ENCODE results near the gene GINS2.

GINS2 gene

GRCh38 chr16:85685251-85685650, 3.5 kb downstream of the GINS2 start:
- no peak overlapping the region for H3K4me3 Mint-ChIP-seq
- H3K27ac Mint-ChIP-seq = no peak overlapping the region
- no peaks in the 10 kb centered on the region for H3K9me3 Mint-ChIP-seq
- DNase-seq (no peak), ATAC-seq (no peak)
- H3K27me3 Mint-ChIP-seq = peaks cover 4% of the 10 kb centered on the region
- H3K4me1 Mint-ChIP-seq = peaks cover 36% of the 10 kb centered on the region

DNA sequence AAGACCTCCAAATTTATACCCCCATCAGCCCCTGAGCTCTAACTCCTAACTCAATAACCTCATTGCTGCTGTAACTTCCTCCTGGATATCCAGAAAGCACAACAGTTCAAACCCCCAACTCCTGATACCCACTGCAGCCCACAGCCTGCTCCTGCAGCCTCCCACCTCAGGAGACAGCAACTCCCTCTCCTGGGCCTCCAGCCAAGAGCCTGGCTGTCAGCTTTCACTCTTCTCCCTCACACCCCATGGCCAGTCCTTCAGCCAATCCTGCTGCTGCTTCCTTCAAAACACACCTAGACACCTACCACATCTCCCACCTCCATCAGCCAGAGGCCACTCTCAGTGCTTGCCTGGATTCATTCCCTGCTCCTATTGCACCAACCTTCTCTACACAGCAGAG, 5.4 kb downstream of the GINS2 start:
- Mint-ChIP-seq H3K4me1 (peaks cover 29% of the 10 kb centered on the region), H3K4me3 (no peak overlapping the region), H3K9me3 (no peaks in the 10 kb centered on the region), H3K27ac (no peak overlapping the region), H3K27me3 (no peaks in the 10 kb centered on the region)
- DNase-seq (no peak), ATAC-seq (no peak)

DNA sequence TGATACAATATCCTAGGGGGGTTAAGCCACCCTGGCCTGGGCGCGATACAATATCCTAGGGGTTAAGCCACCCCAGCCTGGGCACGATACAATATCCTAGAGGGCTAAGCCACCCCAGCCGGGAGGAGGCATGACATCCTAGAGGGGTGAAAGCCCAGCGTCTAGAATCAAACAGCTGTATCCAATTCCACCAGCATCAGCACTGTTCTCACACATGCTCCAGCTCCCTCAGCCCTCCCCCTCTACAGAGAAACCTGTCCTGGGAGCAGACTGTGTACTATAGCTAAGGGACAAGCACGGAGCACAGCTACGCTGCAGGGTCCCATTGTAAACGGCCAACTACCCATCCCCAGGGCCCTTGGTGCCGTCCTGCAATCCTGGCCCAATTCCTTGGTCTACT, 6.2 kb downstream of the GINS2 start:
- Mint-ChIP-seq H3K4me1 (peaks cover 23% of the 10 kb centered on the region), H3K27me3 (no peaks in the 10 kb centered on the region), H3K9me3 (no peaks in the 10 kb centered on the region), H3K27ac (no peak overlapping the region), H3K4me3 (no peak overlapping the region)
- DNase-seq = no peak
- ATAC-seq = no peak

GRCh38 chr16:85681255-85681654, 7.5 kb downstream of the GINS2 start:
- H3K9me3 Mint-ChIP-seq = no peaks in the 10 kb centered on the region
- H3K27ac Mint-ChIP-seq = no peak overlapping the region
- no peaks in the 10 kb centered on the region for H3K27me3 Mint-ChIP-seq
- no peak overlapping the region for H3K4me3 Mint-ChIP-seq
- ATAC-seq (no peak), DNase-seq (no peak)
- H3K4me1 Mint-ChIP-seq = peaks cover 12% of the 10 kb centered on the region

- Mint-ChIP-seq H3K27ac (peak overlapping the region; percentile 30 to 61), H3K4me3 (no peak overlapping the region), H3K9me3 (no peaks in the 10 kb centered on the region), H3K4me1 (peaks cover 8% of the 10 kb centered on the region), H3K27me3 (no peaks in the 10 kb centered on the region)
- no peak for ATAC-seq
- DNase-seq = no peak
These were observed 8.3 kb downstream of the GINS2 start for GRCh38 chr16:85680352-85680944.

GRCh38 chr16:85679870-85680269, 8.9 kb downstream of the GINS2 start:
- H3K27me3 Mint-ChIP-seq = no peaks in the 10 kb centered on the region
- no peaks in the 10 kb centered on the region for H3K9me3 Mint-ChIP-seq
- no peak overlapping the region for H3K4me3 Mint-ChIP-seq
- peaks cover 14% of the 10 kb centered on the region for H3K4me1 Mint-ChIP-seq
- DNase-seq (no peak), ATAC-seq (no peak)
- H3K27ac Mint-ChIP-seq = no peak overlapping the region

DNA sequence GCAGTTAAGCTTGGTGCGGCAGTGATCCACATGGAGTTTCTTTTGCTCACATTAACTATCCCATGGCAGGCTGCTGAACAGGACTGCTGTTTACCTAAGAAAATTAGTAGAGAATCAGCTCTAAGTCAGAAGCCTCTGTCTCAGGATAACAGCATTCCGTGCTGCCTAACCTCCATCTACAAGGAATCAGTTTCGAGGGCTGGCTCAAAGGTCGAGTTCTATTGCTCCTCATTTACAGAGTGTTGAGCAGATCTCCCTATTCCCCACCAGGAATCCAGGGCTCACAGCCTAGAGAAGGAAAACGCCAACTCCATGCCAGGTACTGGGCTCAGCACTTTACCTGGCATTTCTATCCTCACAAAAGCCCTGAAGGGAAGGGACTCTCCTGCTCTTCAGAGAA, 9.9 kb downstream of the GINS2 start:
- H3K4me1 Mint-ChIP-seq = peaks cover 20% of the 10 kb centered on the region
- no peaks in the 10 kb centered on the region for H3K9me3 Mint-ChIP-seq
- peak overlapping the region in 1 of 2 donors; percentile 57 for H3K27ac Mint-ChIP-seq
- ATAC-seq = no peak
- no peaks in the 10 kb centered on the region for H3K27me3 Mint-ChIP-seq
- no peak for DNase-seq
- H3K4me3 Mint-ChIP-seq = no peak overlapping the region

DNA sequence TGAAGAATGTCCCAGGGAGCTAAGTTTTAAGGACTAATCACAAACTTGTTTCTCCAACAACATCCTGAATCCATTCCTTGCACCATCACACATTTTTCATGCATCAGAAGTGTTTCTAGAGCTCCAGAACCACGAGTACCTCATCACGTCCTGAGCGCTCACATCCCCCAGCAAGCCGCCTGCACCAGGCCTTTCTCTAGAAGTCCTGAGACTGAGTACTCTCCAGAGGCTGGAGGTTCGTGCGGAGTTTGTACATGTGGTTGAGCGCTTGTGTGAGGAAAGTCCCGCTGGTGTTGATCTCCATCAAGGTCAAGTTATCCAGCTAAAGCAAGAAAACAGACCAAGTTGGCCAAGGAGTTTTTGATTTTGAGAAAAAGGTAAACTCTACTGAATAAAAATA, 10.7 kb downstream of the GINS2 start:
- H3K9me3 Mint-ChIP-seq = no peaks in the 10 kb centered on the region
- no peak for DNase-seq
- H3K27ac Mint-ChIP-seq = no peak overlapping the region
- peaks cover 20% of the 10 kb centered on the region for H3K4me1 Mint-ChIP-seq
- no peak for ATAC-seq
- no peaks in the 10 kb centered on the region for H3K27me3 Mint-ChIP-seq
- H3K4me3 Mint-ChIP-seq = no peak overlapping the region

GRCh38 chr16:85677383-85677967, 11.3 kb downstream of the GINS2 start:
- H3K27ac Mint-ChIP-seq = peak overlapping the region in 1 of 2 donors; percentile 46
- no peak for ATAC-seq
- H3K27me3 Mint-ChIP-seq = no peaks in the 10 kb centered on the region

GRCh38 chr16:85676466-85676865, 12.3 kb downstream of the GINS2 start:
- Mint-ChIP-seq H3K9me3 (no peaks in the 10 kb centered on the region), H3K27me3 (no peaks in the 10 kb centered on the region), H3K27ac (no peak overlapping the region), H3K4me3 (no peak overlapping the region), H3K4me1 (peaks cover 20% of the 10 kb centered on the region)
- no peak for ATAC-seq
- no peak for DNase-seq

More at GRCh38 chr16:85677383-85677967, 11.3 kb downstream of the GINS2 start:
- DNase-seq = no peak
- Mint-ChIP-seq H3K4me1 (peaks cover 20% of the 10 kb centered on the region), H3K9me3 (no peaks in the 10 kb centered on the region), H3K4me3 (no peak overlapping the region)

DNA sequence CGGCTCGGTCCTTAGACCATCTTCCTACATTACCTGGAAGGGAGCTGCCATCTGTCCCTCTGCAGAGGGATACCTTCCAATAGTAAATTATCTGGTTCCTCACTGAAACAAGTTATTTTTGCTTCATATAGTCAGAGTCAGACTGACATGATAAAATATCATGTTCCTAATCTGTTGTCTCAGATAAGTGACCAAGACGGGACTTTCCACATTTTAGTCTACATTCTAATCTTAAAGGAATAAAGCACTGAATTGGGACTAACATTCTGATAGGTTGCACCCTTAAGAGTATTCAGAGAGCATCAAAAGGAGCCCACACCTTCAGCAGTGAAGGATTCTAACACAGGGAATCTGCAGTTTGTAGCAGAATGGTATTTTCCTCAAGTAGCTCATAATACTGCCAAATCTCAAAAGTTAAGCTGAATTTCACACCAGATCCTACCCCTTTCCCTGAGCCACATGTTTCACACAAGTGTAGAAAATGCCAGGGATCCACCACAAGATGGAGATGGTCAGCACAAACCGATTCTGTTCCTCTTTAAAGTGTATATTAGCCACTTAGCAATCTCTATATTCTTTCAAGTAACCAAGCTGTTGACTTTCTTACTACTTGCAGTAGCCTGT, 13.4 kb downstream of the GINS2 start:
- peaks cover 16% of the 10 kb centered on the region for H3K4me1 Mint-ChIP-seq
- H3K27me3 Mint-ChIP-seq = no peaks in the 10 kb centered on the region
- H3K9me3 Mint-ChIP-seq = no peaks in the 10 kb centered on the region
- DNase-seq (no peak), ATAC-seq (no peak)
- H3K4me3 Mint-ChIP-seq = no peak overlapping the region
- peak overlapping the region in 1 of 2 donors; percentile 78 for H3K27ac Mint-ChIP-seq

- ATAC-seq (peak; percentile 42), DNase-seq (no peak)
- no peaks in the 10 kb centered on the region for H3K27me3 Mint-ChIP-seq
- H3K4me1 Mint-ChIP-seq = peaks cover 16% of the 10 kb centered on the region
- no peak overlapping the region for H3K4me3 Mint-ChIP-seq
- peak overlapping the region in 1 of 2 donors; percentile 57 for H3K27ac Mint-ChIP-seq
- H3K9me3 Mint-ChIP-seq = no peaks in the 10 kb centered on the region
These were observed 13.9 kb downstream of the GINS2 start for GRCh38 chr16:85674828-85675227.

- H3K27me3 Mint-ChIP-seq = no peaks in the 10 kb centered on the region
- H3K9me3 Mint-ChIP-seq = no peaks in the 10 kb centered on the region
- DNase-seq (no peak), ATAC-seq (no peak)
- peak overlapping the region; percentile 35 to 89 for H3K27ac Mint-ChIP-seq
- H3K4me3 Mint-ChIP-seq = no peak overlapping the region
- H3K4me1 Mint-ChIP-seq = peaks cover 16% of the 10 kb centered on the region
These were observed 14.4 kb downstream of the GINS2 start for GRCh38 chr16:85674418-85674755.

GRCh38 chr16:85673529-85674417, 15.0 kb downstream of the GINS2 start:
- ATAC-seq = no peak
- Mint-ChIP-seq H3K27ac (peak overlapping the region; percentile 35 to 89), H3K4me1 (peaks cover 16% of the 10 kb centered on the region), H3K9me3 (no peaks in the 10 kb centered on the region), H3K27me3 (no peaks in the 10 kb centered on the region), H3K4me3 (no peak overlapping the region)
- DNase-seq = no peak

DNA sequence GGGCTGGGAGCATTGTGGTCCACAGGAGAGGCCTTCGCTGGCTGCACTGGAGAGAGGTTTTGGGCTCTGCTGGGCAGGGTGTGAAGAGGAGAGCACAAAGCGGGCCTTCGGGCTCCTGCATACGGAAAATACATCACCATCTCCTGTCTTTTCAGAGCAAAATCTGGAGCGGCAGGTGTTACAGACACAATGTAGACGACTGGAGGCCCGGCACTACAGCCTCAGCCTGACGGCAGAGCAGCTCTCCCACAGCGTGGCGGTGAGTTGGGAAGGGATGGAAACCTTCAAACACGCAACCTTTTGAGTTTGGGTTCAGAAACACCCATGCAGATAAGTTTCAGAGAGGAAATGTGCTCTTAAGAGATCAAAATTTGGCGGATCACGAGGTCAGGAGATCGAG, 17.9 kb downstream of the GINS2 start:
- peak overlapping the region in 1 of 2 donors; percentile 81 for H3K27ac Mint-ChIP-seq
- DNase-seq (no peak), ATAC-seq (no peak)
- no peaks in the 10 kb centered on the region for H3K9me3 Mint-ChIP-seq
- no peak overlapping the region for H3K4me3 Mint-ChIP-seq
- H3K27me3 Mint-ChIP-seq = no peaks in the 10 kb centered on the region
- peaks cover 15% of the 10 kb centered on the region for H3K4me1 Mint-ChIP-seq

Data from stimulated activated naive CD8-positive, alpha-beta T cell treated with anti-CD3 and anti-CD28 coated beads, Interleukin-15, amount 100 ng/mL, for 72 hours (primary cell).